Liver (tissue), 9 donors: ENCODE results near the gene ANOS1. TPM values are rescaled to one million over a fixed set of nuclear protein-coding genes. Genes with fewer than 3 reads are reported as not detected.

Source experiments
- DNase-seq: peaks from one replicate; pipeline ENCODE4 v3.0.0-alpha.2; 2017; ENCODE audit warnings: low spot score
- H3K27ac ChIP-seq, 2 donors: one replicate each; pipeline ENCODE4 v1.7.0; 2013; ENCODE audit warnings: inconsistent platforms in 2 of 2, low read length in 2 of 2, control low read depth in 1 of 2, low read depth in 1 of 2, mild to moderate bottlenecking in 1 of 2
- H3K27me3 ChIP-seq, 4 donors: one replicate each; pipeline versions ENCODE4 v1.6.1 to v1.7.0; 2013; ENCODE audit warnings: low read length in 3 of 4, inconsistent platforms in 1 of 4, mild to moderate bottlenecking in 1 of 4, moderate library complexity in 1 of 4; ENCODE audit not compliant: control insufficient read depth in 4 of 4, insufficient read depth in 4 of 4
- H3K36me3 ChIP-seq, 4 donors: one replicate each; pipeline versions ENCODE4 v1.6.1 to v1.7.0; 2013; ENCODE audit warnings: low read length in 3 of 4, mild to moderate bottlenecking in 3 of 4, low read depth in 1 of 4, moderate library complexity in 1 of 4; ENCODE audit not compliant: control insufficient read depth in 4 of 4, insufficient read depth in 3 of 4
- H3K4me1 ChIP-seq, 4 donors: one replicate each; pipeline versions ENCODE4 v1.6.1 to v1.7.0; 2013; ENCODE audit warnings: low read length in 3 of 4, mild to moderate bottlenecking in 3 of 4, moderate library complexity in 1 of 4; ENCODE audit not compliant: control insufficient read depth in 4 of 4, insufficient read depth in 4 of 4
- H3K4me3 ChIP-seq, 3 donors: one replicate each; pipeline versions ENCODE4 v1.6.1 to v1.7.0; 2013; ENCODE audit warnings: low read length in 3 of 3, control low read depth in 1 of 3, low read depth in 1 of 3, mild to moderate bottlenecking in 1 of 3
- H3K9ac ChIP-seq, 2 donors: one replicate each; pipeline ENCODE4 v1.7.0; 2013; ENCODE audit warnings: low read length in 2 of 2, mild to moderate bottlenecking in 2 of 2, moderate library complexity in 2 of 2, control low read depth in 1 of 2, low read depth in 1 of 2
- H3K9me3 ChIP-seq, 4 donors: one replicate each; pipeline versions ENCODE4 v1.6.1 to v1.7.0; 2013; ENCODE audit warnings: low read length in 3 of 4; ENCODE audit not compliant: control insufficient read depth in 4 of 4
- ATF3 ChIP-seq: IDR thresholded peaks from 2 replicates; pipeline ENCODE4 v1.6.1; 2016; ENCODE audit warnings: antibody characterized with exemption
- CTCF ChIP-seq: fragments of 150-350 bp; IDR thresholded peaks from 2 replicates; pipeline ENCODE4 v1.5.1; 2017; ENCODE audit warnings: improper control_type of control experiment, low read depth, low read length; ENCODE audit not compliant: missing input control
- EGR1 ChIP-seq, 2 donors: IDR thresholded peaks; 2 replicates each; pipeline ENCODE4 v1.6.1; 2016 to 2018; ENCODE audit warnings: antibody characterized with exemption in 2 of 2, low read depth in 2 of 2
- FOXA1 ChIP-seq: IDR thresholded peaks from 2 replicates; pipeline ENCODE4 v1.6.1; 2016; ENCODE audit warnings: antibody characterized with exemption
- FOXA2 ChIP-seq: IDR thresholded peaks from 2 replicates; pipeline ENCODE4 v1.6.1; 2016; ENCODE audit warnings: antibody characterized with exemption
- GABPA ChIP-seq, 2 donors: IDR thresholded peaks in 1 of 2; conservative IDR thresholded peaks in 1 of 2; 2 replicates each; pipeline ENCODE4 v1.6.1; 2016; ENCODE audit warnings: antibody characterized with exemption in 2 of 2, mild to moderate bottlenecking in 1 of 2, moderate library complexity in 1 of 2
- HNF4A ChIP-seq, 2 donors: conservative IDR thresholded peaks; 2 replicates each; pipeline ENCODE4 v1.6.1; 2016; ENCODE audit warnings: antibody characterized with exemption in 2 of 2, mild to moderate bottlenecking in 2 of 2
- HNF4G ChIP-seq: IDR thresholded peaks from 2 replicates; pipeline ENCODE4 v1.6.1; 2016; ENCODE audit warnings: antibody characterized with exemption
- JUND ChIP-seq, 2 donors: IDR thresholded peaks; 2 replicates each; pipeline ENCODE4 v1.6.1; 2016; ENCODE audit warnings: antibody characterized with exemption in 2 of 2
- NR2F2 ChIP-seq: IDR thresholded peaks from 2 replicates; pipeline ENCODE4 v1.6.1; 2016; ENCODE audit warnings: antibody characterized with exemption
- RXRA ChIP-seq, 2 donors: IDR thresholded peaks; 2 replicates each; pipeline ENCODE4 v1.6.1; 2017 to 2018; ENCODE audit warnings: antibody characterized with exemption in 2 of 2, mild to moderate bottlenecking in 1 of 2
- SP1 ChIP-seq: IDR thresholded peaks from 2 replicates; pipeline ENCODE4 v1.6.1; 2018; ENCODE audit warnings: antibody characterized with exemption, mild to moderate bottlenecking
- TAF1 ChIP-seq: conservative IDR thresholded peaks from 2 replicates; pipeline ENCODE4 v1.6.1; 2016; ENCODE audit warnings: antibody characterized with exemption, mild to moderate bottlenecking
- YY1 ChIP-seq: IDR thresholded peaks from 2 replicates; pipeline ENCODE4 v1.6.1; 2016; ENCODE audit warnings: antibody characterized with exemption, mild to moderate bottlenecking
- WGBS: extraction: QIAGEN DNeasy Blood & Tissue Kit; methylation state at CpG from one replicate; pipeline ENCODE4 v1.1.7; 2013; 5-methylcytosine and 5-hydroxymethylcytosine counted together
- polyA plus RNA-seq, 2 donors: library from polyadenylated mRNA; stranded (reverse) in 1 of 2; unstranded in 1 of 2; fragments of 200-250 nt in 1 of 2; fragments of >200 nt in 1 of 2; fragmentation: Nextera tagmentation in 1 of 2; extraction: Ambion mirVana in 1 of 2; gene quantifications; one replicate each; pipeline versions ENCODE4 v1.2.1 to v1.2.3, GENCODE V29; 2013 to 2015
- total RNA-seq, 2 donors: library from RNA; depleted of rRNA; stranded (reverse); fragments of >200 nt; gene quantifications; one replicate each; pipeline ENCODE4 v1.2.3, GENCODE V29; 2014
- TF ChIP-seq, protein P1 (sequence below): IDR thresholded peaks from 2 replicates; pipeline ENCODE4 v1.6.1; 2016; ENCODE audit warnings: antibody characterized with exemption
- TF ChIP-seq, protein P2 (sequence below): IDR thresholded peaks from 2 replicates; pipeline ENCODE4 v1.6.1; 2016; ENCODE audit warnings: antibody characterized with exemption, mild to moderate bottlenecking
- donor health status: healthy.
- donor health status: healthy.
- donor health status: healthy.
- donor health status: healthy.
- donor health status: healthy.

ANOS1 gene
- total and polyA plus RNA-seq, 4 donors: 0.08 to 1.6 (median 0.27) TPM

GRCh38 chrX:8586953-8587352 is 145.0 kb downstream of the ANOS1 start:
- Histone ChIP-seq H3K9ac (no peak overlapping the region), H3K27ac (no peak overlapping the region), H3K4me1 (no peaks in the 10 kb centered on the region), H3K9me3 (no peaks in the 10 kb centered on the region), H3K27me3 (no peaks in the 10 kb centered on the region), H3K36me3 (no peaks in the 10 kb centered on the region), H3K4me3 (no peak overlapping the region)
- DNase-seq: no peak
- TF ChIP-seq FOXA1 (no peak), EGR1 (IDR thresholded peaks at IDR 0.05; ENCODE audit: low read depth in 2 of 2) (no peak), YY1 (no peak)

- no peak overlapping the region for H3K27ac ChIP-seq
- H3K4me1 ChIP-seq: no peaks in the 10 kb centered on the region
- H3K4me3 ChIP-seq: no peak overlapping the region
- H3K36me3 ChIP-seq: no peaks in the 10 kb centered on the region
- H3K27me3 ChIP-seq: no peaks in the 10 kb centered on the region
- H3K9ac ChIP-seq: no peak overlapping the region
- 52% methylated on average over 5 of the region's 5 CpGs for WGBS
- H3K9me3 ChIP-seq: no peaks in the 10 kb centered on the region
- TF ChIP-seq JUND (IDR thresholded peaks at IDR 0.05) (no peak), FOXA2 (no peak), HNF4A (conservative IDR thresholded peaks at IDR 0.05) (no peak), CTCF (no peak), FOXA1 (no peak), EGR1 (IDR thresholded peaks at IDR 0.05; ENCODE audit: low read depth in 2 of 2) (no peak), NR2F2 (no peak), HNF4G (no peak), RXRA (IDR thresholded peaks at IDR 0.05) (no peak), TAF1 (no peak), ATF3 (no peak), YY1 (no peak), SP1 (no peak)
- TF ChIP-seq, protein P1, sequence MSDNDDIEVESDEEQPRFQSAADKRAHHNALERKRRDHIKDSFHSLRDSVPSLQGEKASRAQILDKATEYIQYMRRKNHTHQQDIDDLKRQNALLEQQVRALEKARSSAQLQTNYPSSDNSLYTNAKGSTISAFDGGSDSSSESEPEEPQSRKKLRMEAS: no peak
- no peak for DNase-seq
Observed at GRCh38 chrX:8579602-8580001, 152.3 kb downstream of the ANOS1 start.

DNA sequence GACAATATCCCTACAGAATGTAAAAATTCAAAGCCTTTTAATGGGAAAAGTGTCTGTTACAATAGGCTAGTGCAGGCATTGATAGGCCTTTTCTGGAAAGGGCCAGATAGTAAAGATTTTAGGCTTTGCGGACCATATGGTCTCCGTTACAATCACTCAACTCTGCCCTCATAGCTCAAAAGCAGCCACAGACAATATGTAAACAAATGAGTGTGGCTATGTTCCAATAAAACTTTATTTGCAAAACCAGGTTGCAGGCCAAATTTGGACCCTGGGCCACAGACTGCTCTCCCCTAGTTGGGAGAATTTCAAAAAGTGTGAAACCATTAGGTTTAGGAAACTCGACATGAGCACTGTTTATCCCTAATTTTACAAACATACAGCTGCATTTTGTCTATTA is 155.1 kb downstream of the ANOS1 start:
- H3K4me3 ChIP-seq: no peak overlapping the region
- no peaks in the 10 kb centered on the region for H3K4me1 ChIP-seq
- H3K27ac ChIP-seq: no peak overlapping the region
- 90% methylated on average over 3 of the region's 3 CpGs for WGBS
- TF ChIP-seq GABPA (IDR thresholded peaks at IDR 0.05 in 1 of 2, conservative IDR thresholded peaks at IDR 0.05 in 1 of 2) (no peak), RXRA (IDR thresholded peaks at IDR 0.05) (no peak), CTCF (no peak), FOXA1 (no peak), HNF4G (no peak)
- TF ChIP-seq, protein P2, sequence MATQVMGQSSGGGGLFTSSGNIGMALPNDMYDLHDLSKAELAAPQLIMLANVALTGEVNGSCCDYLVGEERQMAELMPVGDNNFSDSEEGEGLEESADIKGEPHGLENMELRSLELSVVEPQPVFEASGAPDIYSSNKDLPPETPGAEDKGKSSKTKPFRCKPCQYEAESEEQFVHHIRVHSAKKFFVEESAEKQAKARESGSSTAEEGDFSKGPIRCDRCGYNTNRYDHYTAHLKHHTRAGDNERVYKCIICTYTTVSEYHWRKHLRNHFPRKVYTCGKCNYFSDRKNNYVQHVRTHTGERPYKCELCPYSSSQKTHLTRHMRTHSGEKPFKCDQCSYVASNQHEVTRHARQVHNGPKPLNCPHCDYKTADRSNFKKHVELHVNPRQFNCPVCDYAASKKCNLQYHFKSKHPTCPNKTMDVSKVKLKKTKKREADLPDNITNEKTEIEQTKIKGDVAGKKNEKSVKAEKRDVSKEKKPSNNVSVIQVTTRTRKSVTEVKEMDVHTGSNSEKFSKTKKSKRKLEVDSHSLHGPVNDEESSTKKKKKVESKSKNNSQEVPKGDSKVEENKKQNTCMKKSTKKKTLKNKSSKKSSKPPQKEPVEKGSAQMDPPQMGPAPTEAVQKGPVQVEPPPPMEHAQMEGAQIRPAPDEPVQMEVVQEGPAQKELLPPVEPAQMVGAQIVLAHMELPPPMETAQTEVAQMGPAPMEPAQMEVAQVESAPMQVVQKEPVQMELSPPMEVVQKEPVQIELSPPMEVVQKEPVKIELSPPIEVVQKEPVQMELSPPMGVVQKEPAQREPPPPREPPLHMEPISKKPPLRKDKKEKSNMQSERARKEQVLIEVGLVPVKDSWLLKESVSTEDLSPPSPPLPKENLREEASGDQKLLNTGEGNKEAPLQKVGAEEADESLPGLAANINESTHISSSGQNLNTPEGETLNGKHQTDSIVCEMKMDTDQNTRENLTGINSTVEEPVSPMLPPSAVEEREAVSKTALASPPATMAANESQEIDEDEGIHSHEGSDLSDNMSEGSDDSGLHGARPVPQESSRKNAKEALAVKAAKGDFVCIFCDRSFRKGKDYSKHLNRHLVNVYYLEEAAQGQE: no peak
- TF ChIP-seq, protein P1: no peak
- no peaks in the 10 kb centered on the region for H3K36me3 ChIP-seq
- no peak for DNase-seq
- no peaks in the 10 kb centered on the region for H3K27me3 ChIP-seq
- H3K9ac ChIP-seq: no peak overlapping the region
- no peaks in the 10 kb centered on the region for H3K9me3 ChIP-seq
